HCT116 (cell line): ENCODE results near the gene NMB. TPM values are rescaled to one million over a fixed set of nuclear protein-coding genes. Genes with fewer than 3 reads are reported as not detected.

Source experiments
- ATAC-seq: fragments of 200-7000 bp; cut with Tn5 transposase; 2 replicates; pipeline ENCODE4 v1.9.1; 2020; ENCODE audit warnings: mild to moderate bottlenecking, moderate library complexity
- BruUV-seq: library from RNA; stranded (reverse); fragments of 400-500 nt; replicated peaks from 2 replicates; lab custom pipeline; 2021; lab: Mats Ljungman, UMichigan
- CTCF ChIA-PET: fragments of 300-600 bp; sonication (Branson Sonifier 250); formaldehyde crosslinking; loops from one replicate; lab custom pipeline; 2021; ENCODE audit warnings: antibody characterized with exemption; lab: Charles Lee
- POLR2A ChIA-PET: fragments of 300-600, 350-600 bp; sonication (Branson Sonifier 250); formaldehyde crosslinking; loops from one replicate; lab custom pipeline; 2021; ENCODE audit warnings: antibody characterized with exemption; lab: Charles Lee
- RAD21 ChIA-PET, 2 experiments: fragments of 300-600 bp; sonication (Branson Sonifier 250); formaldehyde crosslinking; loops; one replicate each; lab custom pipeline; 2023; ENCODE audit warnings: low total read pairs in 2 of 2; ENCODE audit not compliant: uncharacterized antibody in 2 of 2, unreplicated experiment in 2 of 2, low non-redundant PET in 1 of 2; lab: Charles Lee
- DNase-seq: peaks from one replicate; pipeline ENCODE4 v3.0.0-alpha.2; 2010; ENCODE audit warnings: low read depth, low spot score
- H2AFZ ChIP-seq: fragments of 200-600 bp; shearing (Covaris generic), sonication (generic); 2 replicates; pipeline ENCODE4 v1.6.1; 2017; ENCODE audit warnings: low read depth, mixed run types, mixed read lengths, antibody characterized with exemption, low read length; ENCODE audit not compliant: poor library complexity, severe bottlenecking
- H3K27ac ChIP-seq: 2 replicates; pipeline ENCODE4 v1.5.1; 2012; ENCODE audit warnings: low read depth, low read length
- H3K27me3 ChIP-seq: fragments of 200-600 bp; sonication (generic); 2 replicates; pipeline ENCODE4 v1.6.1; 2016; ENCODE audit warnings: mixed run types, low read length, mixed read lengths; ENCODE audit not compliant: insufficient read depth
- H3K36me3 ChIP-seq, 2 experiments: fragments of 200-500 bp in 1 of 2; fragments of 200-600 bp in 1 of 2; sonication (Bioruptor generic) in 1 of 2; sonication (generic) in 1 of 2; 2 replicates each; pipeline versions ENCODE4 v1.5.1 to v1.6.1; 2014 to 2016; ENCODE audit warnings: low read length in 2 of 2, inconsistent platforms in 1 of 2, mixed read lengths in 1 of 2, mixed run types in 1 of 2; ENCODE audit not compliant: insufficient read depth in 2 of 2, control insufficient read depth in 1 of 2
- H3K4me1 ChIP-seq, 2 experiments: fragments of 200-600 bp in 1 of 2; sonication (generic) in 1 of 2; 2 replicates each; pipeline versions ENCODE4 v1.5.1 to v1.6.1; 2012 to 2017; ENCODE audit warnings: low read length in 2 of 2, inconsistent platforms in 1 of 2, mild to moderate bottlenecking in 1 of 2, mixed read lengths in 1 of 2, mixed run types in 1 of 2, moderate library complexity in 1 of 2; ENCODE audit not compliant: insufficient read depth in 2 of 2, control insufficient read depth in 1 of 2
- H3K4me2 ChIP-seq: fragments of 200-600 bp; sonication (generic); 2 replicates; pipeline ENCODE4 v1.6.1; 2017; ENCODE audit warnings: mixed run types, low read length, mixed read lengths
- H3K4me3 ChIP-seq, 2 experiments: fragments of 200-600 bp in 1 of 2; sonication (generic) in 1 of 2; replicated peaks in 1 of 2; 2 replicates each; pipeline ENCODE4 v1.5.1; 2011 to 2016; ENCODE audit warnings: low read length in 2 of 2, control low read depth in 1 of 2, low read depth in 1 of 2, mild to moderate bottlenecking in 1 of 2, mixed read lengths in 1 of 2, mixed run types in 1 of 2
- H3K79me2 ChIP-seq: fragments of 200-600 bp; sonication (generic); 2 replicates; pipeline ENCODE4 v1.6.1; 2017; ENCODE audit warnings: mild to moderate bottlenecking, mixed run types, low read length, moderate library complexity, mixed read lengths; ENCODE audit not compliant: insufficient read depth
- H3K9ac ChIP-seq: fragments of 200-600 bp; sonication (generic); 2 replicates; pipeline ENCODE4 v1.6.1; 2016; ENCODE audit warnings: low read length, mixed read lengths
- H3K9me2 ChIP-seq: fragments of 200-600 bp; sonication (generic), shearing (Covaris generic); 2 replicates; pipeline ENCODE4 v1.6.1; 2017; ENCODE audit warnings: mixed run types, mild to moderate bottlenecking, moderate library complexity; ENCODE audit not compliant: insufficient read depth
- H3K9me3 ChIP-seq, 2 experiments: fragments of 200-500 bp in 1 of 2; fragments of 200-600 bp in 1 of 2; sonication (Bioruptor generic) in 1 of 2; sonication (generic) in 1 of 2; 2 replicates each; pipeline ENCODE4 v1.6.1; 2014 to 2017; ENCODE audit warnings: low read length in 2 of 2, mixed read lengths in 2 of 2, inconsistent platforms in 1 of 2, low read depth in 1 of 2, mild to moderate bottlenecking in 1 of 2, mixed run types in 1 of 2, moderate library complexity in 1 of 2; ENCODE audit not compliant: control insufficient read depth in 1 of 2, insufficient read depth in 1 of 2
- H4K20me1 ChIP-seq: fragments of 200-600 bp; sonication (generic), shearing (Covaris generic); 2 replicates; pipeline ENCODE4 v1.6.1; 2017; ENCODE audit warnings: mixed run types, mild to moderate bottlenecking, moderate library complexity; ENCODE audit not compliant: insufficient read depth
- ATF3 ChIP-seq: IDR thresholded peaks from 2 replicates; pipeline ENCODE4 v1.6.1; 2012
- CBX3 ChIP-seq: IDR thresholded peaks from 2 replicates; pipeline ENCODE4 v1.6.1; 2012; ENCODE audit warnings: low read depth
- CEBPB ChIP-seq: IDR thresholded peaks from 2 replicates; pipeline ENCODE4 v1.6.1; 2012; ENCODE audit warnings: low read depth
- CTCF ChIP-seq, 3 experiments: fragments of 200-600 bp in 1 of 3; sonication (generic) in 1 of 3; IDR thresholded peaks in 2 of 3; conservative IDR thresholded peaks in 1 of 3; 2 replicates each; pipeline ENCODE4 v1.5.1; 2012 to 2017; ENCODE audit warnings: low read depth in 2 of 3, low read length in 2 of 3, antibody characterized with exemption in 1 of 3, borderline replicate concordance in 1 of 3, control low read depth in 1 of 3, mild to moderate bottlenecking in 1 of 3, mixed read lengths in 1 of 3, mixed run types in 1 of 3, moderate library complexity in 1 of 3; ENCODE audit not compliant: insufficient read depth in 1 of 3
- EGR1 ChIP-seq: IDR thresholded peaks from 2 replicates; pipeline ENCODE4 v1.6.1; 2012; ENCODE audit warnings: low read depth
- ELF1 ChIP-seq: IDR thresholded peaks from 2 replicates; pipeline ENCODE4 v1.6.1; 2012; ENCODE audit warnings: low read depth, borderline replicate concordance
- EZH2 ChIP-seq: fragments of 200-600 bp; sonication (generic); IDR thresholded peaks from 2 replicates; pipeline ENCODE4 v1.6.1; 2017; ENCODE audit warnings: antibody characterized with exemption, mixed run types
- EZH2phosphoT487 ChIP-seq: fragments of 200-600 bp; IDR thresholded peaks from 2 replicates; pipeline ENCODE4 v1.6.1; 2018; ENCODE audit warnings: antibody characterized with exemption, borderline replicate concordance
- JUND ChIP-seq: IDR thresholded peaks from 2 replicates; pipeline ENCODE4 v1.6.1; 2012
- MAX ChIP-seq: IDR thresholded peaks from 2 replicates; pipeline ENCODE4 v1.6.1; 2012
- POLR2A ChIP-seq: IDR thresholded peaks from 2 replicates; pipeline ENCODE4 v1.7.0; 2011; ENCODE audit warnings: borderline replicate concordance; ENCODE audit not compliant: insufficient read depth, insufficient read length; ENCODE audit errors: extremely low read depth
- POLR2AphosphoS5 ChIP-seq: IDR thresholded peaks from 2 replicates; pipeline ENCODE4 v1.6.1; 2011; ENCODE audit warnings: mild to moderate bottlenecking, low read depth, low read length, moderate library complexity
- RAD21 ChIP-seq: IDR thresholded peaks from 2 replicates; pipeline ENCODE4 v1.6.1; 2012; ENCODE audit warnings: low read depth, mild to moderate bottlenecking
- SIN3A ChIP-seq: IDR thresholded peaks from 2 replicates; pipeline ENCODE4 v1.6.1; 2012; ENCODE audit warnings: low read depth
- SP1 ChIP-seq: IDR thresholded peaks from 2 replicates; pipeline ENCODE4 v1.6.1; 2012; ENCODE audit warnings: low read depth
- SRF ChIP-seq: IDR thresholded peaks from 2 replicates; pipeline ENCODE4 v1.6.1; 2012; ENCODE audit warnings: low read depth
- TCF7L2 ChIP-seq: IDR thresholded peaks from 2 replicates; pipeline ENCODE4 v1.7.0; 2011; ENCODE audit warnings: borderline replicate concordance, inconsistent platforms; ENCODE audit not compliant: insufficient read depth, insufficient read length; ENCODE audit errors: extremely low read depth
- ZBTB33 ChIP-seq: IDR thresholded peaks from 2 replicates; pipeline ENCODE4 v1.6.1; 2011; ENCODE audit warnings: mild to moderate bottlenecking, low read length, moderate library complexity; ENCODE audit not compliant: insufficient replicate concordance; ENCODE audit errors: extremely low read depth
- ZFX ChIP-seq: fragments of 450-650 bp; IDR thresholded peaks from 2 replicates; pipeline ENCODE4 v1.6.1; 2017
- ZNF274 ChIP-seq: fragments of 200-500 bp; sonication (Bioruptor generic); IDR thresholded peaks from 2 replicates; pipeline ENCODE4 v1.6.1; 2014; ENCODE audit warnings: mild to moderate bottlenecking, low read depth, low read length, inconsistent platforms
- intact Hi-C: fragments of 100-400 bp; cut with micrococcal nuclease; formaldehyde crosslinking; loops from 2 replicates; pipeline ENCODE4 v1.10.0; 2022
- total RNA-seq: library from RNA; stranded (reverse); gene quantifications from one replicate; pipeline ENCODE4 v1.2.1, GENCODE V29; 2021; ENCODE audit not compliant: unreplicated experiment

Gene NMB
- total RNA-seq, 1 experiment from 2014 or later = 9.8 TPM

- ATAC-seq = peak; percentile 91
- H3K4me1 ChIP-seq = peaks cover 18 to 54% of the 10 kb centered on the region in 2 experiments
- H4K20me1 ChIP-seq = no peaks in the 10 kb centered on the region
- POLR2A ChIA-PET = interaction anchor here (0.8 to 1.6 kb wide), 4 partner anchors 15 to 274 kb away, joined by 3 to 5 read pairs (median 4); no protein-coding TSS in a partner anchor
- H3K36me3 ChIP-seq = peaks cover 19 to 29% of the 10 kb centered on the region in 2 experiments
- H3K4me2 ChIP-seq = peak within 1 kb of the TSS; percentile 99
- peak within 1 kb of the TSS; percentile 76 for H3K27ac ChIP-seq
- no TSS peak for BruUV-seq
- intact Hi-C loops = loop anchor here (1.0 to 10.0 kb wide), 5 partner anchors 94 to 281 kb away; partner anchors contain the start of gene ZNF592
- CTCF ChIA-PET = interaction anchor here (0.7 to 1.6 kb wide), 5 partner anchors 66 to 281 kb away, joined by 3 to 6 read pairs (median 4); no protein-coding TSS in a partner anchor
- peak within 1 kb of the TSS; percentile 16 for H2AFZ ChIP-seq
- H3K9ac ChIP-seq = peak within 1 kb of the TSS; percentile 98
- H3K9me2 ChIP-seq = no peaks in the 10 kb centered on the region
- H3K9me3 ChIP-seq = no peaks in the 10 kb centered on the region
- DNase-seq = peak; percentile 87
- RAD21 ChIA-PET = interaction anchor here in 1 of 2 experiments (0.7 to 0.8 kb wide), 2 partner anchors 23 to 274 kb away, joined by 3 read pairs; no protein-coding TSS in a partner anchor
- H3K4me3 ChIP-seq = peak within 1 kb of the TSS; percentile 61 to 86
- TF ChIP-seq POLR2AphosphoS5 (peak; percentile 83), SIN3A (peak; percentile 68; the same call in 1 of the 2 replicates), JUND (no peak), SRF (no peak), SP1 (peak; percentile 62), CBX3 (no peak), CTCF (IDR thresholded peaks at IDR 0.05 in 2 of 3, conservative IDR thresholded peaks at IDR 0.05 in 1 of 3; ENCODE audit: borderline replicate concordance in 1 of 3, insufficient read depth in 1 of 3, low read depth in 2 of 3, low read length in 2 of 3) (no peak), ZBTB33 (peak; percentile 98), ZNF274 (no peak), EZH2phosphoT487 (no peak), POLR2A (peak; percentile 33), TCF7L2 (no peak), EGR1 (no peak), CEBPB (no peak), ATF3 (no peak), RAD21 (no peak), MAX (peak; percentile 69; the same call in 1 of the 2 replicates), EZH2 (no peak), ZFX (peak; percentile 95), ELF1 (no peak; the same call in 1 of the 2 replicates)
- TF ChIP-seq, all 23 proteins: peak for 7
- Histone ChIP-seq H3K79me2 (peaks cover 32% of the 10 kb centered on the region), H3K27me3 (no peaks in the 10 kb centered on the region)
Observed at GRCh38 chr15:84653910-84654688, 3.9 kb downstream of the NMB start, which contains the start of gene WDR73. Gene WDR73, minus strand, starts transcription at chr15:84654283. Its CDS starts 9 bp downstream, at chr15:84654274.
